Astrocyte (in vitro differentiated cells and primary cell): ENCODE measurements around the gene SDR39U1.

Experiments
- EZH2 ChIP-seq: IDR thresholded peaks from 2 replicates; pipeline ENCODE4 v1.6.1; 2012; ENCODE audit warnings: mild to moderate bottlenecking, low read length, inconsistent platforms; ENCODE audit not compliant: insufficient read depth
- TF ChIP-seq, protein P1 (sequence below): IDR thresholded peaks from 2 replicates; pipeline ENCODE4 v1.5.1; 2011; ENCODE audit warnings: low read depth, mild to moderate bottlenecking, inconsistent platforms, low read length, moderate library complexity; ENCODE audit not compliant: insufficient read depth

DNA sequence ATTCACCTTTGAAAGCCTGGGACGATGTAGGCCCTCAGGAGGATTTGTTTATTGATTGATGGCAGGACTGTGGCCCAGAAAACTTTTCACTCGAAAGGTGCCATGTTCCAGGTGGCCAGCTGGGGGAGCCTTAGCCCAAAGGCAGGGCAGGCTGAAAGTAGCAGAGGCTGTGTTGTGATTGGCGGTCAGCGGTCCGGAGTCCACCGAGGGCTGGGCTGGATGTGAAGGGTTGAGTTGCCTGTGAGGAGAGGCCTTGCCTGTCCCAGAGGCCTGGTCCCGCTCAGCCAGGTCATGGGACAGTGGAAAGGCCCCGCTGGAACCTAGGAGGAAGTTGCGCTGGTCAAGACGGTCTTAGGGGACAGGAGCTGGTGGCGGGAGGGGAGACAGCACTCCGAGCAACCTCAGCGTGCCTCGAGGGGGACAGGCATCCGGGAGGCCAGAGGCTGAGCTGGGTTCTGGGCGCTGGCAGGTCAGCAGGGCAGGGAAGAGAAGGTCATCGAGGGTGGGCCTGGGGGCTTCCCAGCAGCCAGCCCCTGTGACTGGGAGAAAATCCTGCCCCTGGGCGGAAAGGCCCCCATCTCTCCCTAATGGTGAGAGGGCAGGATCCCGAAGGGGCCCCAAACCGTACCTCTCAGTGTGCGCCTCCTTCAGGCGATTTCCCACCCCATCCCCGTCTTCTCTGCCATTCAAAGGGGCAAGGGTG, 39.2 kb upstream of the SDR39U1 start:
- TF ChIP-seq, protein P1, sequence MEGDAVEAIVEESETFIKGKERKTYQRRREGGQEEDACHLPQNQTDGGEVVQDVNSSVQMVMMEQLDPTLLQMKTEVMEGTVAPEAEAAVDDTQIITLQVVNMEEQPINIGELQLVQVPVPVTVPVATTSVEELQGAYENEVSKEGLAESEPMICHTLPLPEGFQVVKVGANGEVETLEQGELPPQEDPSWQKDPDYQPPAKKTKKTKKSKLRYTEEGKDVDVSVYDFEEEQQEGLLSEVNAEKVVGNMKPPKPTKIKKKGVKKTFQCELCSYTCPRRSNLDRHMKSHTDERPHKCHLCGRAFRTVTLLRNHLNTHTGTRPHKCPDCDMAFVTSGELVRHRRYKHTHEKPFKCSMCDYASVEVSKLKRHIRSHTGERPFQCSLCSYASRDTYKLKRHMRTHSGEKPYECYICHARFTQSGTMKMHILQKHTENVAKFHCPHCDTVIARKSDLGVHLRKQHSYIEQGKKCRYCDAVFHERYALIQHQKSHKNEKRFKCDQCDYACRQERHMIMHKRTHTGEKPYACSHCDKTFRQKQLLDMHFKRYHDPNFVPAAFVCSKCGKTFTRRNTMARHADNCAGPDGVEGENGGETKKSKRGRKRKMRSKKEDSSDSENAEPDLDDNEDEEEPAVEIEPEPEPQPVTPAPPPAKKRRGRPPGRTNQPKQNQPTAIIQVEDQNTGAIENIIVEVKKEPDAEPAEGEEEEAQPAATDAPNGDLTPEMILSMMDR: peak; percentile 24
- no peak for TF ChIP-seq EZH2
